K562 (cell line): ENCODE data around the gene TMEM273. TPM values are rescaled to one million over a fixed set of nuclear protein-coding genes. Genes with fewer than 3 reads are reported as not detected.

Experiments
- ATAC-seq: fragments of 200-7000 bp; cut with Tn5 transposase; 3 replicates; pipeline ENCODE4 v1.9.1; 2020; ENCODE audit warnings: moderate library complexity
- BruUV-seq: library from RNA; stranded (reverse); fragments of 400-500 nt; replicated peaks from 2 replicates; lab custom pipeline; 2021; lab: Mats Ljungman, UMichigan
- CTCF ChIA-PET: fragments of 300-600 bp; formaldehyde crosslinking; extraction: SDS; loops from one replicate; lab custom pipeline; 2021; ENCODE audit warnings: low intra/inter-chr PET ratio; lab: Yijun Ruan, JAX
- POLR2A ChIA-PET: fragments of 300-600, 350-650 bp; sonication (Branson Sonifier 250); formaldehyde crosslinking; extraction: SDS; loops from one replicate; lab custom pipeline; 2021; ENCODE audit warnings: antibody characterized with exemption, inconsistent platforms; lab: Yijun Ruan, JAX
- DNase-seq, 4 experiments: peaks; one replicate each; pipeline versions ENCODE4 v3.0.0 to v3.0.0-alpha.2; 2011 to 2018; ENCODE audit warnings: low spot score in 3 of 4, mixed read lengths in 3 of 4; ENCODE audit errors: extremely low read depth in 1 of 4
- FAIRE-seq: peaks from 2 replicates; lab custom pipeline; 2011; peaks lifted over from hg19 to GRCh38; lab: Jason Lieb, UNC
- H2AFZ ChIP-seq: 2 replicates; pipeline ENCODE4 v1.6.0; 2011; ENCODE audit warnings: low read depth, low read length, control low read depth, inconsistent platforms
- H3K27ac ChIP-seq: fragments of 200-600 bp; 3 replicates; pipeline ENCODE4 v1.8.0; 2011; ENCODE audit warnings: low read depth, mild to moderate bottlenecking, control low read depth, inconsistent platforms, low read length, moderate library complexity, mixed read lengths; ENCODE audit errors: extremely low read depth
- H3K27me3 ChIP-seq, 2 experiments: fragments of 300-600 bp in 1 of 2; 2 replicates in 1 of 2; 3 replicates in 1 of 2; pipeline versions ENCODE4 v1.6.0 to v1.8.0; 2011; ENCODE audit warnings: inconsistent platforms in 2 of 2, low read length in 2 of 2, mild to moderate bottlenecking in 1 of 2, mixed read lengths in 1 of 2, moderate library complexity in 1 of 2; ENCODE audit not compliant: control insufficient read depth in 2 of 2, insufficient read depth in 2 of 2
- H3K36me3 ChIP-seq: fragments of 300-600 bp; 3 replicates; pipeline ENCODE4 v1.8.0; 2011; ENCODE audit warnings: mild to moderate bottlenecking, low read length, inconsistent platforms; ENCODE audit not compliant: control insufficient read depth, insufficient read depth
- H3K4me1 ChIP-seq, 2 experiments: fragments of 200-600 bp in 1 of 2; replicated peaks in 1 of 2; 2 replicates in 1 of 2; 3 replicates in 1 of 2; pipeline versions ENCODE4 v1.5.1 to v1.8.0; 2011; ENCODE audit warnings: inconsistent platforms in 2 of 2, low read length in 2 of 2, mild to moderate bottlenecking in 1 of 2, mixed read lengths in 1 of 2, moderate library complexity in 1 of 2; ENCODE audit not compliant: control insufficient read depth in 2 of 2, insufficient read depth in 2 of 2
- H3K4me2 ChIP-seq: 2 replicates; pipeline ENCODE4 v1.6.1; 2011; ENCODE audit warnings: low read length, control low read depth, inconsistent platforms, mixed read lengths; ENCODE audit not compliant: insufficient read depth
- H3K4me3 ChIP-seq: fragments of 200-600 bp; sonication (generic), shearing (Covaris generic); 2 replicates; pipeline ENCODE4 v1.5.1; 2016; ENCODE audit warnings: control low read depth, inconsistent platforms
- H3K79me2 ChIP-seq: fragments of 200-600 bp; 3 replicates; pipeline ENCODE4 v1.8.0; 2011; ENCODE audit warnings: low read length, inconsistent platforms; ENCODE audit not compliant: control insufficient read depth, insufficient read depth
- H3K9ac ChIP-seq, 2 experiments: 2 replicates each; pipeline versions ENCODE4 v1.6.0 to v1.6.1; 2011; ENCODE audit warnings: low read depth in 2 of 2, low read length in 2 of 2, control low read depth in 1 of 2, inconsistent platforms in 1 of 2, mild to moderate bottlenecking in 1 of 2, mixed read lengths in 1 of 2; ENCODE audit not compliant: insufficient read depth in 1 of 2
- H3K9me1 ChIP-seq: one replicate; pipeline ENCODE4 v1.6.0; 2011; ENCODE audit warnings: inconsistent platforms, mild to moderate bottlenecking, low read length, moderate library complexity; ENCODE audit not compliant: control insufficient read depth, insufficient read depth
- H3K9me3 ChIP-seq: replicated peaks from 2 replicates; pipeline ENCODE4 v1.5.1; 2011; ENCODE audit warnings: low read depth, low read length, inconsistent platforms; ENCODE audit not compliant: control insufficient read depth, insufficient read depth
- H4K20me1 ChIP-seq: replicated peaks from 2 replicates; pipeline ENCODE4 v1.6.1; 2011; ENCODE audit warnings: low read length, inconsistent platforms, mixed read lengths; ENCODE audit not compliant: control insufficient read depth, insufficient read depth
- ARID1B ChIP-seq: fragments of 450-650 bp; IDR thresholded peaks from 2 replicates; pipeline ENCODE4 v1.6.1; 2016; ENCODE audit warnings: antibody characterized with exemption, mild to moderate bottlenecking, inconsistent platforms
- BMI1 ChIP-seq: fragments of 150-350 bp; IDR thresholded peaks from 2 replicates; pipeline ENCODE4 v1.6.1; 2014; ENCODE audit warnings: low read length
- CAMTA2 ChIP-seq: fragments of 250-450 bp; sonication (Bioruptor Pico); conservative IDR thresholded peaks from 2 replicates; pipeline ENCODE4 v1.5.1; 2022
- CBX3 ChIP-seq, 2 experiments: IDR thresholded peaks; 1 replicate in 1 of 2; 2 replicates in 1 of 2; pipeline ENCODE4 v1.6.1; 2012; ENCODE audit warnings: inconsistent platforms in 2 of 2, low read length in 2 of 2, borderline replicate concordance in 1 of 2, control low read depth in 1 of 2
- CCAR2 ChIP-seq: fragments of 200-400 bp; formaldehyde crosslinking; IDR thresholded peaks from 2 replicates; pipeline ENCODE4 v1.6.1; 2017; ENCODE audit warnings: mild to moderate bottlenecking, low read depth, low read length
- CEBPB ChIP-seq: fragments of 450-650 bp; IDR thresholded peaks from 2 replicates; pipeline ENCODE4 v1.6.1; 2016; ENCODE audit warnings: missing genetic modification characterization, missing compliant biosample characterization
- DDX20 ChIP-seq: fragments of 450-650 bp; IDR thresholded peaks from 2 replicates; pipeline ENCODE4 v1.6.1; 2016; ENCODE audit warnings: missing genetic modification characterization, low read depth, mild to moderate bottlenecking, missing compliant biosample characterization, moderate library complexity
- GATA2 ChIP-seq: sonication (generic); formaldehyde crosslinking; IDR thresholded peaks from 2 replicates; pipeline ENCODE4 v1.4.0; 2020; ENCODE audit warnings: mild to moderate bottlenecking, missing genetic modification reagents
- HDGF ChIP-seq: fragments of 450-650 bp; IDR thresholded peaks from 2 replicates; pipeline ENCODE4 v1.6.1; 2016
- IFI16 ChIP-seq: fragments of 250-450 bp; sonication (Bioruptor Pico); IDR thresholded peaks from 2 replicates; pipeline ENCODE4 v2.1.2; 2022; ENCODE audit warnings: mild to moderate bottlenecking, inconsistent platforms
- LEF1 ChIP-seq: fragments of 450-650 bp; IDR thresholded peaks from 2 replicates; pipeline ENCODE4 v1.6.1; 2016; ENCODE audit warnings: mild to moderate bottlenecking
- MYNN ChIP-seq, 2 experiments: sonication (generic); formaldehyde crosslinking in 1 of 2; IDR thresholded peaks; 2 replicates each; pipeline versions ENCODE4 v1.5.0 to v1.6.1; 2016 to 2020; ENCODE audit warnings: antibody characterized with exemption in 1 of 2, missing genetic modification reagents in 1 of 2
- PYGO2 ChIP-seq: fragments of 450-650 bp; IDR thresholded peaks from 2 replicates; pipeline ENCODE4 v1.6.1; 2016; ENCODE audit warnings: mild to moderate bottlenecking, missing genetic modification characterization, moderate library complexity, missing compliant biosample characterization
- RBBP5 ChIP-seq: fragments of 200-600 bp; sonication (generic); IDR thresholded peaks from 2 replicates; pipeline ENCODE4 v1.6.1; 2012; ENCODE audit warnings: borderline replicate concordance, mild to moderate bottlenecking, low read length, control low read depth, inconsistent platforms; ENCODE audit not compliant: insufficient read depth, poor library complexity, severe bottlenecking
- SMARCA4 ChIP-seq: fragments of 450-650 bp; IDR thresholded peaks from 2 replicates; pipeline ENCODE4 v1.6.1; 2016
- STAT5A ChIP-seq: IDR thresholded peaks from 2 replicates; pipeline ENCODE4 v1.6.1; 2012; ENCODE audit warnings: low read length, inconsistent platforms, borderline replicate concordance
- TCFL5 ChIP-seq: fragments of 250-450 bp; sonication (Bioruptor Pico); conservative IDR thresholded peaks from 2 replicates; pipeline ENCODE4 v1.6.1; 2021; ENCODE audit warnings: mild to moderate bottlenecking, moderate library complexity, matching md5 sums
- ZNF311 ChIP-seq: fragments of 250-450 bp; sonication (Bioruptor Pico); IDR thresholded peaks from 2 replicates; pipeline ENCODE4 v1.4.0; 2020; ENCODE audit warnings: mild to moderate bottlenecking, moderate library complexity
- ZNF347 ChIP-seq: fragments of 450-650 bp; formaldehyde crosslinking; IDR thresholded peaks from 2 replicates; pipeline ENCODE4 v1.4.0; 2020; ENCODE audit warnings: low read depth, mild to moderate bottlenecking, moderate library complexity
- WGBS: fragments of 100-300 bp; shearing (Covaris generic); methylation state at CpG from one replicate; pipeline ENCODE4 v1.1.6; 2016; ENCODE audit warnings: low coverage, mixed read lengths; ENCODE audit not compliant: insufficient coverage; ENCODE audit errors: missing lambda C conversion rate; 5-methylcytosine and 5-hydroxymethylcytosine counted together
- in situ Hi-C: fragments of 300-500 bp; cut with MboI; formaldehyde crosslinking; loops from 4 replicates; pipeline ENCODE4 v1.15.0; 2018; ENCODE audit warnings: inconsistent platforms, mixed read lengths
- intact Hi-C: fragments of 100-400 bp; cut with micrococcal nuclease; formaldehyde crosslinking; loops from 2 replicates; pipeline ENCODE4 v1.14.2; 2022
- polyA plus RNA-seq, 8 experiments: library from polyadenylated mRNA; depleted of rRNA in 4 of 8; stranded (reverse) in 5 of 8; unstranded in 3 of 8; fragments of >200 nt; fragmentation: Nextera tagmentation in 2 of 8; fragmentation: Illumina TruSeq in 1 of 8; extraction: Ambion mirVana in 2 of 8; extraction: Trizol in 1 of 8; gene quantifications; 2 replicates each; pipeline versions ENCODE4 v1.2.1 to v1.2.3, GENCODE V29; 2011 to 2014; ENCODE audit warnings: inconsistent platforms in 1 of 8, missing spikeins in 1 of 8
- total RNA-seq, 7 experiments: library from RNA; depleted of rRNA in 6 of 7; stranded (reverse); fragments of >200 nt in 6 of 7; fragmentation: Illumina TruSeq in 2 of 7; extraction: Trizol in 2 of 7; gene quantifications; 2 replicates each; pipeline versions ENCODE4 v1.2.1 to v1.2.3, GENCODE V29; 2011 to 2021; ENCODE audit warnings: low replicate concordance in 1 of 7
- TF ChIP-seq, protein P1 (sequence below): fragments of 450-650 bp; IDR thresholded peaks from 2 replicates; pipeline ENCODE4 v1.6.1; 2017; ENCODE audit warnings: mild to moderate bottlenecking, moderate library complexity
- TF ChIP-seq, protein P2 (sequence below): fragments of 250-450 bp; sonication (Bioruptor Pico); IDR thresholded peaks from 2 replicates; pipeline ENCODE4 v1.8.0; 2021; ENCODE audit warnings: borderline replicate concordance, mild to moderate bottlenecking, moderate library complexity; ENCODE audit not compliant: poor library complexity, severe bottlenecking

Gene TMEM273
- total and polyA plus RNA-seq, 9 of the 15 experiments (the other 6 are each of a cell fraction or from before 2014, with no cell fraction given) = 39.2 to 131 (median 95.6) TPM

DNA sequence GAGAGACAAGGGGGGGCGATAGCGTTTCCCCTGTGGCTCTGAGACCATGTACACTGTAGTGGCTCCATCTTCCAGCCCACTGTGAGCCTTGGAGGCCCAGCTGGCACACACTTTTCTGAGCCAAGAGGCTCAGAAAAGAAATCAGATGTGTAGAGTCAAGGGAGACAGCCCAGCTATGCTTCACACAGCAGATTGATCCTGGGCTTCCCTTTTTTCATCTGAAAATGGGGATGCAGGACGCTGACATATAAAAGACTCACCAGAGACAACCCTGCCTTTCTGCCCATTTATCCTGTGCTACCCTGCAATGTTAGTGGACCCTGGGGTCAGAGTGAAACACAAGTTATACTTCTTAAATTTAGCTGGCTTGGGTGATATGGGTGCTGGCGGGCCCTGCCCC lies 14.3 kb downstream of the TMEM273 start (continued):
- TF ChIP-seq GATA2 (CRISPR knock-in tag) = no peak

DNA sequence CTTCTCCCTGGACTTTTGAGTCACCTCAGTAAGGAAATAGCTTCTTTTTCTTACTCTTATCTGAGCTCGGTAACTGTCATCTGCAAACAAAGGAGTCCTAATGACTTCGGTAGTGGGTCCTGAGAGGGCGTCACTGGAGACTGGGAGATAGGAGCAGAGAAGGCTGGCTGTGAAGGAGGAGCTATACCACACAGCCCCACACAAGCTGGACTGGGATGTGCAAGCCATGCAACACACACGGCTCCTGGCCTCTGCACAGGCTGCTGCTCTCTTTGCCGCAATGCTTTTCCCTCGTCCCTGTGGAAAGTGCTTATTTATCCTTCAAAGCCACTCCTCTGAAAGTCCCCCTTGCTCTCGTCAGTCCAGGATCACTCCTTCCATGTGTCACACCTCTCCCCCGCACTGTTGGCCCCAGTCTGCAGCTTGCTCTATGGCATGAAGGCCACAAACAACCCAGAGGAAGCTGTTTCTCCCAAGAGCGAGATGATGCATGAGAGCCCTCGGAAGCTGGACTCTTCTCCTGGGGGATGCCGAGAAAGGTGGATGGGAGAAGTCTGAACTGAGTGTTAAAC lies 14.9 kb downstream of the TMEM273 start:
- peaks cover 12% of the 10 kb centered on the region for H3K9me1 ChIP-seq
- H4K20me1 ChIP-seq = no peaks in the 10 kb centered on the region
- H2AFZ ChIP-seq = peak overlapping the region; percentile 32
- H3K4me3 ChIP-seq = no peak overlapping the region
- no peaks in the 10 kb centered on the region for H3K9me3 ChIP-seq
- peak overlapping the region; percentile 54 for H3K27ac ChIP-seq
- peaks cover 25% of the 10 kb centered on the region; the same call in 2 of the 3 replicates for H3K36me3 ChIP-seq
- BruUV-seq = no TSS peak
- peak overlapping the region; percentile 31 to 70; a peak in 3 of 4 replicates for H3K9ac ChIP-seq
- peaks cover 72% of the 10 kb centered on the region for H3K79me2 ChIP-seq
- peaks cover 82 to 96% of the 10 kb centered on the region in 2 experiments for H3K4me1 ChIP-seq
- FAIRE-seq (peak; percentile 94), DNase-seq (peak; percentile 78 to 94 (median 84)), ATAC-seq (peak; percentile 84)
- POLR2A ChIA-PET = interaction anchor here (0.5 to 4.1 kb wide), 11 partner anchors 9 to 1811 kb away, joined by 3 to 30 read pairs (median 4); no protein-coding TSS in a partner anchor
- H3K4me2 ChIP-seq = peak overlapping the region; percentile 68
- CTCF ChIA-PET = no interaction called here
- 3% methylated on average over 11 of the region's 11 CpGs for WGBS
- H3K27me3 ChIP-seq = no peaks in the 10 kb centered on the region
- intact Hi-C loops (loop anchor here (5.0 kb wide), 1 partner anchor 104 kb away; no protein-coding TSS in a partner anchor), in situ Hi-C loops (no loop called here)
- TF ChIP-seq GATA2 (CRISPR knock-in tag) = peak; percentile 72; the same call in 1 of the 2 replicates
- TF ChIP-seq DDX20 (tag) = no peak
- TF ChIP-seq STAT5A = no peak
- TF ChIP-seq ARID1B = peak; percentile 90
- TF ChIP-seq, protein P1, sequence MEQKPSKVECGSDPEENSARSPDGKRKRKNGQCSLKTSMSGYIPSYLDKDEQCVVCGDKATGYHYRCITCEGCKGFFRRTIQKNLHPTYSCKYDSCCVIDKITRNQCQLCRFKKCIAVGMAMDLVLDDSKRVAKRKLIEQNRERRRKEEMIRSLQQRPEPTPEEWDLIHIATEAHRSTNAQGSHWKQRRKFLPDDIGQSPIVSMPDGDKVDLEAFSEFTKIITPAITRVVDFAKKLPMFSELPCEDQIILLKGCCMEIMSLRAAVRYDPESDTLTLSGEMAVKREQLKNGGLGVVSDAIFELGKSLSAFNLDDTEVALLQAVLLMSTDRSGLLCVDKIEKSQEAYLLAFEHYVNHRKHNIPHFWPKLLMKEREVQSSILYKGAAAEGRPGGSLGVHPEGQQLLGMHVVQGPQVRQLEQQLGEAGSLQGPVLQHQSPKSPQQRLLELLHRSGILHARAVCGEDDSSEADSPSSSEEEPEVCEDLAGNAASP = no peak
- no peak for TF ChIP-seq TCFL5 (CRISPR knock-in tag)
- TF ChIP-seq MYNN (IDR thresholded peaks at IDR 0.05) = peak; percentile 49; the same call in 1 of the 2 replicates
- TF ChIP-seq MYNN (CRISPR knock-in tag; IDR thresholded peaks at IDR 0.05) = no peak
- TF ChIP-seq CEBPB (tag) = no peak
- no peak for TF ChIP-seq ZNF311
- TF ChIP-seq PYGO2 = no peak
- no peak for TF ChIP-seq CCAR2
- TF ChIP-seq CAMTA2 (CRISPR knock-in tag) = no peak
- no peak for TF ChIP-seq ZNF347 (CRISPR knock-in tag)
- 0 out of 2 replicates have a peak, but pooled peaks have one; percentile 36 for TF ChIP-seq LEF1
- no peak for TF ChIP-seq RBBP5
- TF ChIP-seq, protein P2, sequence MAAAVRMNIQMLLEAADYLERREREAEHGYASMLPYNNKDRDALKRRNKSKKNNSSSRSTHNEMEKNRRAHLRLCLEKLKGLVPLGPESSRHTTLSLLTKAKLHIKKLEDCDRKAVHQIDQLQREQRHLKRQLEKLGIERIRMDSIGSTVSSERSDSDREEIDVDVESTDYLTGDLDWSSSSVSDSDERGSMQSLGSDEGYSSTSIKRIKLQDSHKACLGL (CRISPR knock-in tag) = no peak
- no peak for TF ChIP-seq BMI1
- peak; percentile 76 for TF ChIP-seq SMARCA4
- TF ChIP-seq CBX3 (IDR thresholded peaks at IDR 0.05; ENCODE audit: borderline replicate concordance in 1 of 2, low read length in 2 of 2) = peak in 1 of 2 experiments; percentile 50; a peak in 1 of 3 replicates
- TF ChIP-seq IFI16 (CRISPR knock-in tag) = no peak
- TF ChIP-seq HDGF = peak; percentile 91
